D721Med (cell line): ENCODE results near the gene TRIP10.

Source experiments
- DNase-seq: peaks from one replicate; pipeline ENCODE4 v3.0.0; 2011; ENCODE audit warnings: low spot score; ENCODE audit not compliant: insufficient read length
- FAIRE-seq: peaks from 2 replicates; lab custom pipeline; 2011; peaks lifted over from hg19 to GRCh38; lab: Jason Lieb, UNC
- CTCF ChIP-seq: IDR thresholded peaks from 2 replicates; pipeline ENCODE4 v1.5.1; 2012; ENCODE audit warnings: mild to moderate bottlenecking, control low read depth; ENCODE audit not compliant: insufficient read depth; ENCODE audit errors: missing control alignments

TRIP10 gene

GRCh38 chr19:6717036-6717435 is 22.4 kb upstream of the TRIP10 start:
- no peak for FAIRE-seq
- DNase-seq, result no peak
- TF ChIP-seq CTCF, result peak; percentile 0

GRCh38 chr19:6717441-6717971 is 22.0 kb upstream of the TRIP10 start:
- no peak for TF ChIP-seq CTCF
- FAIRE-seq, result no peak
- DNase-seq, result no peak

GRCh38 chr19:6718111-6718740 is 21.3 kb upstream of the TRIP10 start:
- no peak for TF ChIP-seq CTCF
- FAIRE-seq, result no peak
- DNase-seq, result no peak

GRCh38 chr19:6718741-6719539 is 20.5 kb upstream of the TRIP10 start:
- no peak for DNase-seq
- no peak for FAIRE-seq
- no peak for TF ChIP-seq CTCF

- TF ChIP-seq CTCF, result no peak
- no peak for DNase-seq
- no peak for FAIRE-seq
Measured at GRCh38 chr19:6719540-6719861, 20.0 kb upstream of the TRIP10 start.

GRCh38 chr19:6719992-6720368 is 19.5 kb upstream of the TRIP10 start:
- TF ChIP-seq CTCF, result no peak
- DNase-seq (no peak), FAIRE-seq (no peak)
